ENCODE measurements around the gene IGSF1. TPM values are rescaled to one million over a fixed set of nuclear protein-coding genes. Genes with fewer than 3 reads are reported as not detected.

IGSF1 gene
- total RNA-seq, 1 donor from 2014 or later = 0.09 TPM

DNA sequence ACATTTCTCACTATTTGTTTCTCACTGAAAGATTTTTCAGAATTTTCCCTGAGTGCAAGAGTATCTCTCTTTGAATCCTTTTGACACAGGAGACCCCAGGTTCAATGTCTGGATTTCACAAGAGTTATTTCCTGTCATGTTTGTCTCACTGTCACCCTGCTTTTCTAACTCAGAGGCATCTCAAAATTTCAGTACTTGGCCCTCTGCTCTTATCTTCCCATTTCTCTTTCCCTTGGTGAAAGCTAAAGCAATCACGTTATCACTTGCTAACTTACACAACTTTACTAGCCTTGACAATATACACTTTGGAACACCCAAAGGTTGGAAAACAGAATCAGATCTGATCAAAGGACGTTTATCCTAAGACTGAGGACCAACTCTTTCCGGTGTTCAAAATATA lies 17.3 kb downstream of the IGSF1 start:
- Histone ChIP-seq H3K4me3 (no peak overlapping the region), H3K27ac (no peak overlapping the region), H3K9me3 (no peaks in the 10 kb centered on the region), H3K27me3 (ENCODE audit: low read depth) (no peaks in the 10 kb centered on the region), H3K36me3 (no peaks in the 10 kb centered on the region), H3K4me1 (no peaks in the 10 kb centered on the region)
- DNase-seq (no peak), ATAC-seq (no peak)
- intact Hi-C loops (cut with DNase I) = no loop called here
- TF ChIP-seq, protein P1, sequence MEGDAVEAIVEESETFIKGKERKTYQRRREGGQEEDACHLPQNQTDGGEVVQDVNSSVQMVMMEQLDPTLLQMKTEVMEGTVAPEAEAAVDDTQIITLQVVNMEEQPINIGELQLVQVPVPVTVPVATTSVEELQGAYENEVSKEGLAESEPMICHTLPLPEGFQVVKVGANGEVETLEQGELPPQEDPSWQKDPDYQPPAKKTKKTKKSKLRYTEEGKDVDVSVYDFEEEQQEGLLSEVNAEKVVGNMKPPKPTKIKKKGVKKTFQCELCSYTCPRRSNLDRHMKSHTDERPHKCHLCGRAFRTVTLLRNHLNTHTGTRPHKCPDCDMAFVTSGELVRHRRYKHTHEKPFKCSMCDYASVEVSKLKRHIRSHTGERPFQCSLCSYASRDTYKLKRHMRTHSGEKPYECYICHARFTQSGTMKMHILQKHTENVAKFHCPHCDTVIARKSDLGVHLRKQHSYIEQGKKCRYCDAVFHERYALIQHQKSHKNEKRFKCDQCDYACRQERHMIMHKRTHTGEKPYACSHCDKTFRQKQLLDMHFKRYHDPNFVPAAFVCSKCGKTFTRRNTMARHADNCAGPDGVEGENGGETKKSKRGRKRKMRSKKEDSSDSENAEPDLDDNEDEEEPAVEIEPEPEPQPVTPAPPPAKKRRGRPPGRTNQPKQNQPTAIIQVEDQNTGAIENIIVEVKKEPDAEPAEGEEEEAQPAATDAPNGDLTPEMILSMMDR (IDR thresholded peaks at IDR 0.05) = no peak

DNA sequence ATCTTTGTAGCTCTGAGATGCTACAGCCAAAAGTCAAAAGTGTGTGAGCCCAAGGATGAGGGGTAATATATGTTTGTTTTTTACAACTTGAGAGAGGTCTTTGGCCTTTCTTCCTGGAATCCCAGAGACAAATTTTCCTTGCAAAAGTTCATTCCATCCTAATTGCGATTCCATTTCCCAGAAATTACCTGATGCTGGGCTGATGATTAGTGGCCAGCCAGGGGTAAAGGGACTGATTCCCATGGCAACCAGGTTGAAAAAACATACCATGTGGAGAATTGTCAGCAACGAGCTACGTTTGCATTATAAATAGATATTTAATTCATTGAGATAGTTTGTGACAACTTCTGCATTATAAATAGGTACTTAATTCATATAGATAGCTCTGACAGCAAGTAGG lies 17.8 kb downstream of the IGSF1 start:
- DNase-seq (no peak), ATAC-seq (no peak)
- H3K4me1 ChIP-seq = no peaks in the 10 kb centered on the region
- H3K27ac ChIP-seq = no peak overlapping the region
- intact Hi-C loops (cut with DNase I) = no loop called here
- no peak overlapping the region for H3K4me3 ChIP-seq
- TF ChIP-seq, protein P1 (IDR thresholded peaks at IDR 0.05) = no peak
- H3K36me3 ChIP-seq = no peaks in the 10 kb centered on the region
- no peaks in the 10 kb centered on the region for H3K9me3 ChIP-seq
- H3K27me3 ChIP-seq (ENCODE audit: low read depth) = no peaks in the 10 kb centered on the region

DNA sequence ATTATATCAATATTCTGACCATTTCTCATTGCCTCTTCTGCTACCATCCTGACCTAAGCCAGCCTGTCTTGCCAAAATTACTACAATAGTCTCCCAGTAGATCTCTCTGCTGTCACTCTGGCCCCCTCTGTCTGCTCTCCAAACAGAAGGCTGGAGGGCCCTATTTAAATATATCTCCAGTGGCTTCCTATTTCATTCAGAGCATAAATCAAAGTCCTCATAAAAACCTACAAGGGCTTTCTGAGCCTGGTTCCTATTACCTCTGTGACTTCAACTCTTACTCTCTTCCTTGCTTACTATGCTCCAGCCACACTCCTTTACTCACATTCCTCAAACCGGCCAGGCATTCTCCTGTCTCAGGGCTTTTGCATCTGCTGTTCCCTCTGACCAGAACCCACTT lies 19.0 kb downstream of the IGSF1 start:
- H3K4me3 ChIP-seq = no peak overlapping the region
- H3K4me1 ChIP-seq = no peaks in the 10 kb centered on the region
- H3K36me3 ChIP-seq = no peaks in the 10 kb centered on the region
- H3K9me3 ChIP-seq = no peaks in the 10 kb centered on the region
- H3K27ac ChIP-seq = no peak overlapping the region
- intact Hi-C loops (cut with DNase I) = no loop called here
- H3K27me3 ChIP-seq (ENCODE audit: low read depth) = no peaks in the 10 kb centered on the region
- no peak for ATAC-seq
- no peak for DNase-seq
- TF ChIP-seq, protein P1 (IDR thresholded peaks at IDR 0.05) = no peak

DNA sequence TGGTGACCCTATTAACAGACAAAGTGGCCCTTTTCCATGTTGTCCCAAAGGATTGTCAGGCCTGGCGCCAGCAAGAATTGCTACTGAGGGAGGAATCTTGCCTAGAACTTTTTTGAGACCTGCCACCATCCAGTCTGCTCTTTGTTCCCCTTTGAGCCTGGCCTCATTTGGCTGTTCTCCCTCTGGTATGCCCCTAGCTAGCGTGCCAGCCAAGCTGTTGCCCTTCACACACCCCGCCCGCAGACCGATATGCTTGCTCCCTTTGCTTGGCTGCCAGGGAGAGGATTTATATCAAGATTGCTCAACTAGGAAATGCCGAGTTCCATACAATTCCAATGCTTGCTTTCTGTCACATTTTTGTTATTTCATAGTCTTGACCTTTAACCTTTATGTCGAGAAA lies 24.4 kb downstream of the IGSF1 start:
- intact Hi-C loops (cut with DNase I) = no loop called here
- no peak for ATAC-seq
- no peaks in the 10 kb centered on the region for H3K36me3 ChIP-seq
- H3K27me3 ChIP-seq (ENCODE audit: low read depth) = no peaks in the 10 kb centered on the region
- H3K9me3 ChIP-seq = no peaks in the 10 kb centered on the region
- TF ChIP-seq, protein P1 (IDR thresholded peaks at IDR 0.05) = no peak
- H3K4me3 ChIP-seq = no peak overlapping the region
- no peaks in the 10 kb centered on the region for H3K4me1 ChIP-seq
- H3K27ac ChIP-seq = no peak overlapping the region
- DNase-seq = no peak

DNA sequence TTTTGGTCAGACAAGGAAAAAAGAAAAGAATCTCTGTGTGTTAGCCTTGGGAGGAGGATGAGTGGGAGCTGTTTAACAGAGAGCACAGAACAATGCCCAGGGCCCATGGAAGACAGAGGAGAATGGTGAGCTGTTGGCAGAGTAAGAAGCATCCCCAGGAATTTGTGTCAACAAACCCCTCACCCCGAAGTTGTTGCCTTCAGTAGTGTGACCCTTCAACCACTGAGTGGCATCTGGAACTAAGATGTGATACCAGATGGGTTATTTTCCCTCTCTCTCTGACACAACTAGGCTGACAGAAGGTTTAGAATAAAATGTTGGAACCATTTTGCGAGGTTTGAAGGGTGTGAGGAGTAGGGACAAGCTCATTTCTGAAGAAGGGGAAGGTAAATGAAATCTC lies 25.1 kb downstream of the IGSF1 start:
- no peak for DNase-seq
- Histone ChIP-seq H3K4me1 (no peaks in the 10 kb centered on the region), H3K36me3 (no peaks in the 10 kb centered on the region), H3K27me3 (ENCODE audit: low read depth) (no peaks in the 10 kb centered on the region), H3K4me3 (no peak overlapping the region), H3K9me3 (no peaks in the 10 kb centered on the region), H3K27ac (no peak overlapping the region)
- ATAC-seq = no peak
- TF ChIP-seq, protein P1 (IDR thresholded peaks at IDR 0.05) = no peak
- intact Hi-C loops (cut with DNase I) = no loop called here
